Measurements from ENCODE around the gene ABCG1. TPM values are rescaled to one million over a fixed set of nuclear protein-coding genes. Genes with fewer than 3 reads are reported as not detected.

Gene ABCG1
- total and polyA plus RNA-seq, 2 donors (not counting 3 experiments of a cell fraction or from before 2014, with no cell fraction given): 6.7 to 19.6 TPM

DNA sequence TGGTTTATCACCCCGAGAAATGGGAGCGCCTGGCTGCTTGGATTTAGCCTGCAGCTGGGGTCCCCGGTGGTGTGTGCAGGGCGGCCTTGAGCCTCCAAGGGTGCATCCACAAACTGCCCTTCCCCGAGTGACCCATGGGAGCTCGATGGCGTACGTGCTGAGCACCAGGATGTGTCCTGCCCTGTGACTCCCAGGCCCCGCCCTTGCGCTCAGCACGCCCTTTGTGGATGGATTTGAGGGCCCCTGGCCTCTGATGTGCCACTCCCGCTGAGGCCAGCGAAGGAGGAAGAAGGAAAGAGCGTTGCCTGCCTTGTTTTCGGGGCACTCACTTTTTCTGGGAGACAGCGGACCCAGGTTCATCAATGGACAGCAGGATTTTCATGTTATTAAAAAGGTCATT is 98.0 kb downstream of the ABCG1 start:
- no peak overlapping the region for H3K9ac ChIP-seq (replicated peaks; ENCODE audit: extremely low read depth, insufficient read depth, low read length)
- no peaks in the 10 kb centered on the region for H3K9me1 ChIP-seq (replicated peaks; ENCODE audit: control insufficient read depth, extremely low read depth, insufficient read depth, low read length)
- dilution Hi-C loops (cut with MboI; ENCODE audit: extremely low pct_ligation_motif_present, low sequenced_read_pairs) (no loop called here), intact Hi-C loops (cut with micrococcal nuclease) (no loop called here)
- H3K4me3 ChIP-seq (replicated peaks in 1 of 3; ENCODE audit: insufficient read depth in 1 of 3, low read depth in 1 of 3, low read length in 3 of 3): no peak overlapping the region
- no peaks in the 10 kb centered on the region for H3K36me3 ChIP-seq (ENCODE audit: control insufficient read depth in 2 of 2, extremely low read depth in 1 of 2, insufficient read depth in 2 of 2, low read length in 2 of 2)
- no peaks in the 10 kb centered on the region for H3K79me2 ChIP-seq (ENCODE audit: control insufficient read depth, insufficient read depth, low read length)
- no peak overlapping the region for H3K27ac ChIP-seq (ENCODE audit: insufficient read depth, low read depth, low read length)
- DNase-seq (ENCODE audit: low read depth, low spot score) (no peak), FAIRE-seq (no peak)
- POLR2A ChIA-PET: no interaction called here
- no peak overlapping the region for H2AFZ ChIP-seq (ENCODE audit: low read depth, low read length)
- no peak overlapping the region for H3K4me2 ChIP-seq (ENCODE audit: insufficient read depth, low read length)
- BruUV-seq (replicated peaks): no TSS peak
- H3K27me3 ChIP-seq (ENCODE audit: control insufficient read depth in 2 of 2, insufficient read depth in 2 of 2, low read length in 2 of 2): peaks cover 2 to 6% of the 10 kb centered on the region in 2 experiments
- TF ChIP-seq POLR2AphosphoS5 (IDR thresholded peaks at IDR 0.05; ENCODE audit: insufficient read depth, low read depth, low read length) (no peak), JUN (IDR thresholded peaks at IDR 0.05; ENCODE audit: borderline replicate concordance, insufficient read depth, insufficient read length, low read depth) (no peak), EZH2 (IDR thresholded peaks at IDR 0.05; ENCODE audit: borderline replicate concordance, low read depth, low read length, severe bottlenecking) (no peak), POLR2A (IDR thresholded peaks at IDR 0.05; ENCODE audit: low read depth, low read length) (no peak), FOS (IDR thresholded peaks at IDR 0.05; ENCODE audit: borderline replicate concordance, insufficient read depth, low read length) (no peak), GATA2 (IDR thresholded peaks at IDR 0.05; ENCODE audit: insufficient read depth, insufficient read length, low read depth, low read length) (no peak), MYC (IDR thresholded peaks at IDR 0.05; ENCODE audit: low read depth, low read length) (no peak)
- TF ChIP-seq, protein P1, sequence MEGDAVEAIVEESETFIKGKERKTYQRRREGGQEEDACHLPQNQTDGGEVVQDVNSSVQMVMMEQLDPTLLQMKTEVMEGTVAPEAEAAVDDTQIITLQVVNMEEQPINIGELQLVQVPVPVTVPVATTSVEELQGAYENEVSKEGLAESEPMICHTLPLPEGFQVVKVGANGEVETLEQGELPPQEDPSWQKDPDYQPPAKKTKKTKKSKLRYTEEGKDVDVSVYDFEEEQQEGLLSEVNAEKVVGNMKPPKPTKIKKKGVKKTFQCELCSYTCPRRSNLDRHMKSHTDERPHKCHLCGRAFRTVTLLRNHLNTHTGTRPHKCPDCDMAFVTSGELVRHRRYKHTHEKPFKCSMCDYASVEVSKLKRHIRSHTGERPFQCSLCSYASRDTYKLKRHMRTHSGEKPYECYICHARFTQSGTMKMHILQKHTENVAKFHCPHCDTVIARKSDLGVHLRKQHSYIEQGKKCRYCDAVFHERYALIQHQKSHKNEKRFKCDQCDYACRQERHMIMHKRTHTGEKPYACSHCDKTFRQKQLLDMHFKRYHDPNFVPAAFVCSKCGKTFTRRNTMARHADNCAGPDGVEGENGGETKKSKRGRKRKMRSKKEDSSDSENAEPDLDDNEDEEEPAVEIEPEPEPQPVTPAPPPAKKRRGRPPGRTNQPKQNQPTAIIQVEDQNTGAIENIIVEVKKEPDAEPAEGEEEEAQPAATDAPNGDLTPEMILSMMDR (IDR thresholded peaks at IDR 0.05; ENCODE audit: extremely low read depth in 1 of 2, insufficient read depth in 1 of 2, low read depth in 1 of 2, low read length in 2 of 2): no peak
- TF ChIP-seq, protein P2, sequence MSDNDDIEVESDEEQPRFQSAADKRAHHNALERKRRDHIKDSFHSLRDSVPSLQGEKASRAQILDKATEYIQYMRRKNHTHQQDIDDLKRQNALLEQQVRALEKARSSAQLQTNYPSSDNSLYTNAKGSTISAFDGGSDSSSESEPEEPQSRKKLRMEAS (IDR thresholded peaks at IDR 0.05; ENCODE audit: insufficient read depth, insufficient read length): no peak
- no peaks in the 10 kb centered on the region for H3K4me1 ChIP-seq (ENCODE audit: control insufficient read depth, extremely low read depth, insufficient read depth, low read length)
- H4K20me1 ChIP-seq (replicated peaks; ENCODE audit: control insufficient read depth, extremely low read depth, insufficient read depth, low read length): no peaks in the 10 kb centered on the region
- CTCF ChIA-PET: interaction anchor here (1.3 kb wide), 1 partner anchor 16 kb away, joined by 3 read pairs; no protein-coding TSS in a partner anchor
- H3K9me3 ChIP-seq (replicated peaks; ENCODE audit: control insufficient read depth, insufficient read depth, low read length): no peaks in the 10 kb centered on the region

Data from endothelial cell of umbilical vein (primary cell).